Stimulated activated CD8-positive, alpha-beta memory T cell treated with anti-CD3 and anti-CD28 coated beads, Interleukin-12 subunit alpha, Interleukin-12 subunit beta, amount 100 ng/mL, for 24 hours (primary cell): Measurements from ENCODE around the gene CDC42BPB.

Experiments used
- DNase-seq: peaks from one replicate; pipeline ENCODE4 v3.0.0-alpha.2; 2020; ENCODE audit errors: extremely low read depth

Gene CDC42BPB

GRCh38 chr14:102914474-102915291 is 142.7 kb downstream of the CDC42BPB start:
- DNase-seq, result no peak

GRCh38 chr14:102913341-102914211 is 143.8 kb downstream of the CDC42BPB start:
- no peak for DNase-seq

GRCh38 chr14:102911991-102912761 is 145.2 kb downstream of the CDC42BPB start:
- no peak for DNase-seq

- no peak for DNase-seq
Measured at GRCh38 chr14:102911541-102911951, 145.8 kb downstream of the CDC42BPB start.

- DNase-seq, result no peak
Measured at GRCh38 chr14:102910442-102910841, 146.9 kb downstream of the CDC42BPB start.

GRCh38 chr14:102909911-102910310 is 147.4 kb downstream of the CDC42BPB start:
- DNase-seq, result no peak

- DNase-seq, result no peak
Measured at GRCh38 chr14:102909462-102909861, 147.9 kb downstream of the CDC42BPB start.

- no peak for DNase-seq
Measured at GRCh38 chr14:102908766-102909455, 148.4 kb downstream of the CDC42BPB start.

GRCh38 chr14:102907980-102908730 is 149.2 kb downstream of the CDC42BPB start:
- no peak for DNase-seq

- no peak for DNase-seq
Measured at GRCh38 chr14:102907303-102907844, 150.0 kb downstream of the CDC42BPB start.

- DNase-seq, result no peak
Measured at GRCh38 chr14:102906616-102907302, 150.6 kb downstream of the CDC42BPB start.

GRCh38 chr14:102905116-102906108 is 151.9 kb downstream of the CDC42BPB start:
- DNase-seq, result no peak

- DNase-seq, result no peak
Measured at GRCh38 chr14:102903889-102904512, 153.3 kb downstream of the CDC42BPB start.

GRCh38 chr14:102903248-102903888 is 154.0 kb downstream of the CDC42BPB start:
- DNase-seq, result no peak

- DNase-seq, result no peak
Measured at GRCh38 chr14:102902523-102903247, 154.7 kb downstream of the CDC42BPB start.

GRCh38 chr14:102902086-102902485 is 155.3 kb downstream of the CDC42BPB start:
- DNase-seq, result no peak

GRCh38 chr14:102901633-102902032 is 155.7 kb downstream of the CDC42BPB start:
- no peak for DNase-seq
